PC-3 (cell line): ENCODE data around the gene CSPG4. TPM values are rescaled to one million over a fixed set of nuclear protein-coding genes. Genes with fewer than 3 reads are reported as not detected.

ENCODE experiments used
- ATAC-seq: fragments of 200-7000 bp; cut with Tn5 transposase; 2 replicates; pipeline ENCODE4 v1.9.1; 2020; ENCODE audit warnings: mild to moderate bottlenecking, moderate library complexity
- BruUV-seq: library from RNA; stranded (reverse); fragments of 400-500 nt; replicated peaks from 2 replicates; lab custom pipeline; 2021; lab: Mats Ljungman, UMichigan
- CTCF ChIA-PET: fragments of 300-600 bp; sonication (Branson Sonifier 250); formaldehyde crosslinking; loops from one replicate; lab custom pipeline; 2022; ENCODE audit warnings: antibody characterized with exemption; lab: Charles Lee
- POLR2A ChIA-PET: fragments of 300-600 bp; sonication (Branson Sonifier 250); formaldehyde crosslinking; loops from one replicate; lab custom pipeline; 2022; ENCODE audit warnings: antibody characterized with exemption; ENCODE audit not compliant: unreplicated experiment; lab: Charles Lee
- DNase-seq: peaks from one replicate; pipeline ENCODE4 v3.0.0-alpha.2; 2015
- H2AFZ ChIP-seq: fragments of 300-600 bp; sonication (generic); 2 replicates; pipeline ENCODE4 v1.6.0; 2016; ENCODE audit warnings: antibody characterized with exemption, low read length
- H3F3A ChIP-seq: fragments of 300-600 bp; sonication (generic); one replicate; pipeline ENCODE4 v1.6.0; 2017; ENCODE audit warnings: antibody characterized with exemption, low read length, control low read depth, mild to moderate bottlenecking; ENCODE audit not compliant: unreplicated experiment
- H3K27ac ChIP-seq: fragments of 300-600 bp; sonication (generic); 2 replicates; pipeline ENCODE4 v1.5.1; 2016; ENCODE audit warnings: mild to moderate bottlenecking, low read length
- H3K27me3 ChIP-seq: fragments of 300-600 bp; sonication (generic); 2 replicates; pipeline ENCODE4 v1.6.1; 2016; ENCODE audit warnings: low read length, mixed read lengths
- H3K36me3 ChIP-seq: fragments of 300-600 bp; sonication (generic); 2 replicates; pipeline ENCODE4 v1.6.1; 2016; ENCODE audit warnings: low read depth, mixed run types, low read length, mixed read lengths
- H3K4me1 ChIP-seq: fragments of 300-600 bp; sonication (generic); 2 replicates; pipeline ENCODE4 v1.5.1; 2016; ENCODE audit warnings: low read length; ENCODE audit not compliant: insufficient read depth
- H3K4me2 ChIP-seq: fragments of 300-600 bp; sonication (generic); 2 replicates; pipeline ENCODE4 v1.6.0; 2016; ENCODE audit warnings: low read length
- H3K4me3 ChIP-seq: fragments of 300-600 bp; sonication (generic); 2 replicates; pipeline ENCODE4 v1.5.1; 2016; ENCODE audit warnings: mild to moderate bottlenecking, low read length, mixed read lengths
- H3K79me2 ChIP-seq: fragments of 300-600 bp; sonication (generic); 2 replicates; pipeline ENCODE4 v1.6.1; 2017; ENCODE audit warnings: low read length, mixed read lengths
- H3K9ac ChIP-seq: fragments of 300-600 bp; sonication (generic); 2 replicates; pipeline ENCODE4 v1.6.0; 2016; ENCODE audit warnings: mild to moderate bottlenecking, low read length
- H3K9me2 ChIP-seq: fragments of 300-600 bp; sonication (generic); replicated peaks from 2 replicates; pipeline ENCODE4 v1.6.1; 2016; ENCODE audit warnings: mixed run types, low read length, mixed read lengths
- H3K9me3 ChIP-seq: fragments of 300-600 bp; sonication (generic); 2 replicates; pipeline ENCODE4 v1.6.1; 2016; ENCODE audit warnings: low read length, mixed read lengths
- H4K20me1 ChIP-seq: fragments of 300-600 bp; sonication (generic); 2 replicates; pipeline ENCODE4 v1.6.1; 2016; ENCODE audit warnings: low read length, mixed read lengths
- EZH2 ChIP-seq: fragments of 300-600 bp; sonication (generic); IDR thresholded peaks from one replicate; pipeline ENCODE4 v1.6.1; 2017; ENCODE audit warnings: antibody characterized with exemption, mild to moderate bottlenecking, low read length; ENCODE audit not compliant: unreplicated experiment
- EZH2phosphoT487 ChIP-seq: fragments of 300-600 bp; sonication (generic); IDR thresholded peaks from 2 replicates; pipeline ENCODE4 v1.6.1; 2018; ENCODE audit warnings: mild to moderate bottlenecking, antibody characterized with exemption, low read length, borderline replicate concordance
- intact Hi-C: fragments of 100-400 bp; cut with micrococcal nuclease; formaldehyde crosslinking; loops from 2 replicates; pipeline ENCODE4 v1.9.0; 2023
- total RNA-seq: library from RNA; depleted of rRNA; stranded (reverse); fragments of >200 nt; gene quantifications from 2 replicates; pipeline ENCODE4 v1.2.3, GENCODE V29; 2014
- TF ChIP-seq, protein P1 (sequence below): fragments of 300-600 bp; sonication (generic); conservative IDR thresholded peaks from 2 replicates; pipeline ENCODE4 v1.5.1; 2017; ENCODE audit warnings: antibody characterized with exemption, low read depth, mild to moderate bottlenecking, low read length

The CSPG4 gene
- total RNA-seq, 1 experiment from 2014 or later: 2.0 TPM

DNA sequence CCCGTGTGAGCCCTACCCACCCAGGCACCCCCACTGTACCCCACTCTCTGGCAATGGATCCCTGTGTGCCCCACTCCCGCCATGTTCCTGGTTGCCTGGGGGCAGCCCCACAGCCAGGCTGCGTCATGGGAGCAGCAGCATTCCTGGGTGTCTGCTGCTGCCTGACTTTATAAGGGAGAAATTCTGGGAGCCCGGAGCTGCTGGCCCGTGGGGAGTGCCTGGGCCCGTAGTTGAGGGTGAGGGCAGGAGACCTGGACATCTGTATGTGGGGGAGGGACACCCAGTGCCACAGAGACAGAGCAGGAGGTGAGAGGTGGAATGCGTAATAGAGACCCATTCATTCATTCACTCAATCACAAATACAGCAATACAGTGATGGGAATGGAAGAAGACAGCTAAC is 15.1 kb downstream of the CSPG4 start:
- H3K9me3 ChIP-seq: no peaks in the 10 kb centered on the region
- H3K4me3 ChIP-seq: no peak overlapping the region
- no peak for DNase-seq
- H3K36me3 ChIP-seq: no peaks in the 10 kb centered on the region
- H3K27me3 ChIP-seq: no peaks in the 10 kb centered on the region
- intact Hi-C loops: no loop called here
- no TSS peak for BruUV-seq
- no peak overlapping the region for H3K4me2 ChIP-seq
- no peaks in the 10 kb centered on the region for H4K20me1 ChIP-seq
- H3K4me1 ChIP-seq: peaks cover 27% of the 10 kb centered on the region
- H3K79me2 ChIP-seq: no peaks in the 10 kb centered on the region
- ChIA-PET CTCF (no interaction called here), POLR2A (no interaction called here)
- no peak overlapping the region for H3K9ac ChIP-seq
- H3K9me2 ChIP-seq: no peaks in the 10 kb centered on the region
- no peaks in the 10 kb centered on the region for H3F3A ChIP-seq
- TF ChIP-seq EZH2 (no peak), EZH2phosphoT487 (no peak)
- TF ChIP-seq, protein P1, sequence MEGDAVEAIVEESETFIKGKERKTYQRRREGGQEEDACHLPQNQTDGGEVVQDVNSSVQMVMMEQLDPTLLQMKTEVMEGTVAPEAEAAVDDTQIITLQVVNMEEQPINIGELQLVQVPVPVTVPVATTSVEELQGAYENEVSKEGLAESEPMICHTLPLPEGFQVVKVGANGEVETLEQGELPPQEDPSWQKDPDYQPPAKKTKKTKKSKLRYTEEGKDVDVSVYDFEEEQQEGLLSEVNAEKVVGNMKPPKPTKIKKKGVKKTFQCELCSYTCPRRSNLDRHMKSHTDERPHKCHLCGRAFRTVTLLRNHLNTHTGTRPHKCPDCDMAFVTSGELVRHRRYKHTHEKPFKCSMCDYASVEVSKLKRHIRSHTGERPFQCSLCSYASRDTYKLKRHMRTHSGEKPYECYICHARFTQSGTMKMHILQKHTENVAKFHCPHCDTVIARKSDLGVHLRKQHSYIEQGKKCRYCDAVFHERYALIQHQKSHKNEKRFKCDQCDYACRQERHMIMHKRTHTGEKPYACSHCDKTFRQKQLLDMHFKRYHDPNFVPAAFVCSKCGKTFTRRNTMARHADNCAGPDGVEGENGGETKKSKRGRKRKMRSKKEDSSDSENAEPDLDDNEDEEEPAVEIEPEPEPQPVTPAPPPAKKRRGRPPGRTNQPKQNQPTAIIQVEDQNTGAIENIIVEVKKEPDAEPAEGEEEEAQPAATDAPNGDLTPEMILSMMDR: no peak
- no peak for ATAC-seq
- no peak overlapping the region for H2AFZ ChIP-seq
- no peak overlapping the region for H3K27ac ChIP-seq

DNA sequence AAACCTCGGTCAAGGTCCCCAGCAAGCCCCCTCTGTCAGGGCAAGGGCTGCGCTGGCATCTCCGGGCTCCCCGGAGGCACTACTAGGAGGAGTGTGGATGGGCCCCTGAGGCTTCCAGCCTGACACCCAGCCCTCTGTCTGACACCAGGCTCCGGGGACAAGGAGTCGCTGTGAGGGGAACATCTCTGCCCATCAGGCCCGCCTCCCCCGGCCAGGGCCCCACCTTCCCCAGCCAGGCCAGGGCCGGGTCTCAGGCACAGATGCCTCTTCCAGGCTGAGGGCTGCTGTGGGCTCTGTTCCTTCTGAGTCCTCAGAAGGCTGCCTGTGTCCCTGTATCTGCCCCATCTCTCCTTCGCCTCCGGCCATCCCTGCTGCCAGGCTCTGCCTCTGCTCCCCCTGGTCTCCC is 15.8 kb downstream of the CSPG4 start:
- Histone ChIP-seq H3K9me3 (no peaks in the 10 kb centered on the region), H2AFZ (no peak overlapping the region), H3K79me2 (no peaks in the 10 kb centered on the region), H3F3A (no peaks in the 10 kb centered on the region), H3K9ac (no peak overlapping the region), H3K4me3 (no peak overlapping the region), H3K27ac (no peak overlapping the region), H3K27me3 (no peaks in the 10 kb centered on the region), H4K20me1 (no peaks in the 10 kb centered on the region), H3K4me1 (peaks cover 27% of the 10 kb centered on the region), H3K4me2 (no peak overlapping the region), H3K36me3 (no peaks in the 10 kb centered on the region), H3K9me2 (no peaks in the 10 kb centered on the region)
- intact Hi-C loops: no loop called here
- ChIA-PET CTCF (no interaction called here), POLR2A (no interaction called here)
- TF ChIP-seq EZH2phosphoT487: no peak
- no peak for TF ChIP-seq EZH2
- TF ChIP-seq, protein P1: no peak
- ATAC-seq (no peak), DNase-seq (no peak)
- no TSS peak for BruUV-seq

DNA sequence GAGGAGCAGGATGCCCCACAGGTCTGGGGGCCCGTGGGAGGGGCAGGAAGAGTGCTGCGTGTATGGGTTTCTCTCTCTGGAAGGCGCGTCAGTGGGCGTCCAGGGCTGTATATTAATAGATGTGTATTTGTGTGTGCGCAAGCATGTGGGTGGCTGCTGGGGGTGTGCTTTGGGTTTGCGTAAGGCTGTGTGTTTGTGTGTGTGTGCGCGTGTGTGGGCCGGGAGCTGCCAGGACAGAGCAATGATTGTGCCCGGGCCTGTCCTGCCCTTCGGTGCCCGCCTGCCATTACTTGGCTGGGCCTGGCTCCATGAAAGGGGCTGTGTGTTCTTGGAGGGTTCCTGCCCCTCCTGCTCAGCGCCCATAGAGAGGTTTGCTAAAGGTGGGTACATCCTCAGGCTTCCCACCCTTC is 16.3 kb downstream of the CSPG4 start:
- BruUV-seq: no TSS peak
- Histone ChIP-seq H3F3A (no peaks in the 10 kb centered on the region), H3K4me1 (peaks cover 27% of the 10 kb centered on the region), H4K20me1 (no peaks in the 10 kb centered on the region), H2AFZ (no peak overlapping the region), H3K9ac (no peak overlapping the region), H3K4me3 (no peak overlapping the region), H3K36me3 (no peaks in the 10 kb centered on the region), H3K4me2 (no peak overlapping the region), H3K9me3 (no peaks in the 10 kb centered on the region), H3K79me2 (no peaks in the 10 kb centered on the region), H3K27me3 (no peaks in the 10 kb centered on the region), H3K27ac (no peak overlapping the region), H3K9me2 (no peaks in the 10 kb centered on the region)
- intact Hi-C loops: no loop called here
- no peak for DNase-seq
- TF ChIP-seq EZH2: no peak
- TF ChIP-seq EZH2phosphoT487: no peak
- TF ChIP-seq, protein P1: no peak
- no peak for ATAC-seq
- ChIA-PET CTCF (no interaction called here), POLR2A (no interaction called here)
